GM23338 (cell line): ENCODE data around the gene SERPINH1. TPM values are rescaled to one million over a fixed set of nuclear protein-coding genes. Genes with fewer than 3 reads are reported as not detected.

Source experiments
- ATAC-seq: fragments of 200-7000 bp; cut with Tn5 transposase; 3 replicates; pipeline ENCODE4 v1.9.1; 2020
- DNase-seq: peaks from one replicate; pipeline ENCODE4 v3.0.0-alpha.2; 2015; ENCODE audit warnings: low spot score
- H2AFZ ChIP-seq: fragments of 200-600 bp; sonication (generic); 2 replicates; pipeline ENCODE4 v1.8.0; 2016; ENCODE audit warnings: antibody characterized with exemption, mild to moderate bottlenecking, moderate library complexity
- H3F3A ChIP-seq: fragments of 200-600 bp; sonication (generic); replicated peaks from 2 replicates; pipeline ENCODE4 v1.8.0; 2017; ENCODE audit warnings: antibody characterized with exemption, mixed run types, low read depth
- H3K27ac ChIP-seq: fragments of 200-600 bp; sonication (generic); 2 replicates; pipeline ENCODE4 v1.6.1; 2016; ENCODE audit warnings: low read depth
- H3K27me3 ChIP-seq: fragments of 200-600 bp; sonication (generic); 2 replicates; pipeline ENCODE4 v1.8.0; 2016; ENCODE audit warnings: mild to moderate bottlenecking, mixed run types, moderate library complexity; ENCODE audit not compliant: insufficient read depth
- H3K36me3 ChIP-seq: fragments of 200-600 bp; sonication (generic); 2 replicates; pipeline ENCODE4 v1.8.0; 2016; ENCODE audit warnings: mild to moderate bottlenecking; ENCODE audit not compliant: insufficient read depth
- H3K4me1 ChIP-seq: fragments of 200-600 bp; sonication (generic); 2 replicates; pipeline ENCODE4 v1.8.0; 2016; ENCODE audit warnings: mild to moderate bottlenecking, moderate library complexity; ENCODE audit not compliant: insufficient read depth
- H3K4me2 ChIP-seq: fragments of 200-600 bp; sonication (generic); 2 replicates; pipeline ENCODE4 v1.7.1; 2017; ENCODE audit warnings: mixed run types
- H3K4me3 ChIP-seq: fragments of 200-600 bp; sonication (generic); 2 replicates; pipeline ENCODE4 v1.6.1; 2016; ENCODE audit warnings: mixed run types
- H3K79me2 ChIP-seq: fragments of 200-600 bp; sonication (generic); replicated peaks from 2 replicates; pipeline ENCODE4 v1.8.0; 2017; ENCODE audit warnings: mild to moderate bottlenecking; ENCODE audit not compliant: insufficient read depth
- H3K9me2 ChIP-seq: fragments of 200-600 bp; sonication (generic); 2 replicates; pipeline ENCODE4 v1.8.0; 2017; ENCODE audit not compliant: insufficient read depth
- H4K20me1 ChIP-seq: fragments of 200-600 bp; sonication (generic); replicated peaks from 2 replicates; pipeline ENCODE4 v1.8.0; 2017; ENCODE audit warnings: mild to moderate bottlenecking; ENCODE audit not compliant: insufficient read depth
- H3K27ac Mint-ChIP-seq: 2 replicates; pipeline ENCODE4 v1.8.0; 2020; ENCODE audit warnings: inconsistent platforms, mild to moderate bottlenecking, moderate library complexity, mixed read lengths
- H3K27me3 Mint-ChIP-seq: 3 replicates; pipeline ENCODE4 v1.8.0; 2022; ENCODE audit warnings: low read depth, mild to moderate bottlenecking, moderate library complexity, mixed read lengths, inconsistent platforms; ENCODE audit not compliant: insufficient read depth, poor library complexity
- H3K36me3 Mint-ChIP-seq: 3 replicates; pipeline ENCODE4 v1.8.0; 2021; ENCODE audit warnings: low read depth, mild to moderate bottlenecking, inconsistent platforms, moderate library complexity, mixed read lengths
- H3K4me1 Mint-ChIP-seq: 3 replicates; pipeline ENCODE4 v1.8.0; 2020; ENCODE audit warnings: mild to moderate bottlenecking, inconsistent platforms, mixed read lengths
- H3K4me3 Mint-ChIP-seq: 3 replicates; pipeline ENCODE4 v1.8.0; 2021; ENCODE audit warnings: moderate library complexity, mild to moderate bottlenecking, inconsistent platforms, mixed read lengths
- H3K9me3 Mint-ChIP-seq: 3 replicates; pipeline ENCODE4 v1.8.0; 2020; ENCODE audit warnings: moderate library complexity, mild to moderate bottlenecking, inconsistent platforms, mixed read lengths
- CREB1 ChIP-seq: fragments of 250-450 bp; sonication (Bioruptor Pico); IDR thresholded peaks from 2 replicates; pipeline ENCODE4 v1.5.0; 2020; ENCODE audit warnings: low read depth, mild to moderate bottlenecking, moderate library complexity
- CTCF ChIP-seq, 2 experiments: fragments of 200-600 bp in 1 of 2; sonication (generic) in 1 of 2; conservative IDR thresholded peaks; 2 replicates each; pipeline versions ENCODE4 v1.5.1 to v1.6.1; 2016 to 2017; ENCODE audit warnings: antibody characterized with exemption in 2 of 2, low read depth in 2 of 2, mild to moderate bottlenecking in 2 of 2, moderate library complexity in 1 of 2
- ETS1 ChIP-seq: IDR thresholded peaks from 2 replicates; pipeline ENCODE4 v1.6.1; 2016; ENCODE audit warnings: antibody characterized with exemption
- EZH2 ChIP-seq: fragments of 200-600 bp; sonication (generic); IDR thresholded peaks from one replicate; pipeline ENCODE4 v1.8.0; 2017; ENCODE audit warnings: antibody characterized with exemption, mild to moderate bottlenecking, low read depth; ENCODE audit not compliant: unreplicated experiment
- EZH2phosphoT487 ChIP-seq: fragments of 200-600 bp; sonication (generic); IDR thresholded peaks from one replicate; pipeline ENCODE4 v1.8.1; 2018; ENCODE audit warnings: antibody characterized with exemption; ENCODE audit not compliant: unreplicated experiment
- JUNB ChIP-seq: IDR thresholded peaks from one replicate; pipeline ENCODE4 v1.6.1; 2016; ENCODE audit warnings: antibody characterized with exemption; ENCODE audit not compliant: unreplicated experiment
- NANOG ChIP-seq: IDR thresholded peaks from 2 replicates; pipeline ENCODE4 v1.6.1; 2016; ENCODE audit warnings: antibody characterized with exemption, borderline replicate concordance
- POLR2AphosphoS5 ChIP-seq: IDR thresholded peaks from 2 replicates; pipeline ENCODE4 v1.6.1; 2016; ENCODE audit warnings: antibody characterized with exemption, low read depth
- REST ChIP-seq: IDR thresholded peaks from one replicate; pipeline ENCODE4 v1.6.1; 2018; ENCODE audit warnings: antibody characterized with exemption; ENCODE audit not compliant: unreplicated experiment
- STAT1 ChIP-seq: IDR thresholded peaks from one replicate; pipeline ENCODE4 v1.6.1; 2016; ENCODE audit warnings: antibody characterized with exemption; ENCODE audit not compliant: unreplicated experiment
- ZNF462 ChIP-seq: fragments of 250-450 bp; sonication (Bioruptor Pico); IDR thresholded peaks from 2 replicates; pipeline ENCODE4 v1.5.0; 2020; ENCODE audit warnings: mild to moderate bottlenecking, moderate library complexity
- polyA plus RNA-seq: library from polyadenylated mRNA; unstranded; fragments of >200 nt; fragmentation: Nextera tagmentation; extraction: Ambion mirVana; gene quantifications from 2 replicates; pipeline ENCODE4 v1.2.1, GENCODE V29; 2016
- total RNA-seq: library from RNA; depleted of rRNA; stranded (reverse); fragments of >200 nt; shearing (Covaris generic); gene quantifications from 2 replicates; pipeline ENCODE4 v1.2.3, GENCODE V29; 2014

Gene SERPINH1
- total and polyA plus RNA-seq, 2 experiments from 2014 or later, result 238 to 1,217 TPM

GRCh38 chr11:75548595-75549272 lies 13.3 kb upstream of the SERPINH1 start:
- Histone ChIP-seq H3K4me3 (no peak overlapping the region), H3K27me3 (no peaks in the 10 kb centered on the region), H3K27ac (no peak overlapping the region), H3K9me2 (no peaks in the 10 kb centered on the region), H2AFZ (no peak overlapping the region), H4K20me1 (no peaks in the 10 kb centered on the region), H3K79me2 (no peaks in the 10 kb centered on the region), H3K36me3 (no peaks in the 10 kb centered on the region), H3K4me2 (no peak overlapping the region), H3F3A (no peaks in the 10 kb centered on the region), H3K4me1 (peaks cover 4% of the 10 kb centered on the region)
- no peak for TF ChIP-seq POLR2AphosphoS5
- no peak for TF ChIP-seq REST
- TF ChIP-seq EZH2, result no peak
- no peak for TF ChIP-seq ETS1
- no peak for TF ChIP-seq CREB1 (CRISPR knock-in tag)
- no peak for TF ChIP-seq STAT1
- no peak for TF ChIP-seq NANOG
- no peak for TF ChIP-seq CTCF (conservative IDR thresholded peaks at IDR 0.05; ENCODE audit: low read depth in 2 of 2)
- TF ChIP-seq ZNF462 (CRISPR knock-in tag), result no peak
- TF ChIP-seq JUNB, result no peak
- no peak for TF ChIP-seq EZH2phosphoT487
- DNase-seq (no peak), ATAC-seq (no peak)
- Mint-ChIP-seq H3K9me3 (peaks cover 4% of the 10 kb centered on the region; the same call in 1 of the 3 replicates), H3K4me1 (peaks cover 17% of the 10 kb centered on the region), H3K27me3 (peaks cover 4% of the 10 kb centered on the region), H3K36me3 (peaks cover 3% of the 10 kb centered on the region; the same call in 2 of the 3 replicates), H3K4me3 (no peak overlapping the region), H3K27ac (no peak overlapping the region)
